Muscle layer of colon (tissue), 2 donors: ENCODE data around the gene CTIF.
A peak's percentile ranks its signal among the peaks of the same experiment; 100 is the strongest.

Source experiments
- H3K27ac ChIP-seq: one replicate; pipeline ENCODE4 v1.7.0; 2013; ENCODE audit warnings: low read depth, mild to moderate bottlenecking, low read length, moderate library complexity
- H3K27me3 ChIP-seq, 2 donors: one replicate each; pipeline ENCODE4 v1.7.0; 2013; ENCODE audit warnings: low read length in 2 of 2, mild to moderate bottlenecking in 2 of 2; ENCODE audit not compliant: insufficient read depth in 2 of 2, control insufficient read depth in 1 of 2
- H3K36me3 ChIP-seq: one replicate; pipeline ENCODE4 v1.7.0; 2013; ENCODE audit warnings: mild to moderate bottlenecking, low read length; ENCODE audit not compliant: insufficient read depth
- H3K4me1 ChIP-seq: one replicate; pipeline ENCODE4 v1.7.0; 2013; ENCODE audit warnings: mild to moderate bottlenecking, low read length; ENCODE audit not compliant: insufficient read depth
- H3K4me3 ChIP-seq, 2 donors: one replicate each; pipeline ENCODE4 v1.7.0; 2013; ENCODE audit warnings: low read length in 2 of 2, low read depth in 1 of 2, mild to moderate bottlenecking in 1 of 2, moderate library complexity in 1 of 2
- H3K9ac ChIP-seq: one replicate; pipeline ENCODE4 v1.7.0; 2013; ENCODE audit warnings: low read length
- H3K9me3 ChIP-seq: one replicate; pipeline ENCODE4 v1.7.0; 2013; ENCODE audit warnings: mild to moderate bottlenecking, low read length
- donor health status: abdominal sarcoma.
- donor health status: Adenocarcinoma of cecum.

Gene CTIF

GRCh38 chr18:48668466-48669179 is 129.8 kb downstream of the CTIF start:
- no peaks in the 10 kb centered on the region for H3K4me1 ChIP-seq
- H3K9ac ChIP-seq: no peak overlapping the region
- peaks cover 39% of the 10 kb centered on the region for H3K36me3 ChIP-seq
- no peaks in the 10 kb centered on the region for H3K9me3 ChIP-seq
- H3K4me3 ChIP-seq: no peak overlapping the region
- H3K27ac ChIP-seq: no peak overlapping the region
- no peaks in the 10 kb centered on the region for H3K27me3 ChIP-seq

DNA sequence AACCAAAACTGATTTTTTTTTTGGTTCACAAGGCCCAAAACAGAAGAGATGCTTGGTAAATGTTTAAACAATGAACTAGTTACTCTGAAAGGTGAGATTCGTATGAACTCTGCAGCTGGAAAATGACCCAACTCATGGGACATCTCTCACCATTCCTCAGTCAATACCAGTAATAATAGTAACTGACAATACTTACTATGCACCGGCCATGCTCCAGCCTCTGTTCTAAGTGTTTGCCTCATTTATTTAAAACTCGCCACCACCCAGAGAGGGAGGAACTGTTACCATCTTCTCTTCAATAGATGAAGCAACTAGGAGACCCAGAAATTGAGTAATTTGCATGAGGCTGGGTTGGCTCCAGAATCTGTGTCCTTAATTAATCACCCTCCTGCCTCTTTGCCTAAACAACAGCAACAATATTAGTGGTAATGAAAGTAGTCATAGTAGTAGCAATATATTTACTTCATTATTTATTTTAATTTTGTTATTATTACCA is 130.4 kb downstream of the CTIF start:
- Histone ChIP-seq H3K27me3 (no peaks in the 10 kb centered on the region), H3K9me3 (no peaks in the 10 kb centered on the region), H3K36me3 (peaks cover 39% of the 10 kb centered on the region), H3K27ac (no peak overlapping the region), H3K4me3 (no peak overlapping the region), H3K4me1 (no peaks in the 10 kb centered on the region), H3K9ac (no peak overlapping the region)

DNA sequence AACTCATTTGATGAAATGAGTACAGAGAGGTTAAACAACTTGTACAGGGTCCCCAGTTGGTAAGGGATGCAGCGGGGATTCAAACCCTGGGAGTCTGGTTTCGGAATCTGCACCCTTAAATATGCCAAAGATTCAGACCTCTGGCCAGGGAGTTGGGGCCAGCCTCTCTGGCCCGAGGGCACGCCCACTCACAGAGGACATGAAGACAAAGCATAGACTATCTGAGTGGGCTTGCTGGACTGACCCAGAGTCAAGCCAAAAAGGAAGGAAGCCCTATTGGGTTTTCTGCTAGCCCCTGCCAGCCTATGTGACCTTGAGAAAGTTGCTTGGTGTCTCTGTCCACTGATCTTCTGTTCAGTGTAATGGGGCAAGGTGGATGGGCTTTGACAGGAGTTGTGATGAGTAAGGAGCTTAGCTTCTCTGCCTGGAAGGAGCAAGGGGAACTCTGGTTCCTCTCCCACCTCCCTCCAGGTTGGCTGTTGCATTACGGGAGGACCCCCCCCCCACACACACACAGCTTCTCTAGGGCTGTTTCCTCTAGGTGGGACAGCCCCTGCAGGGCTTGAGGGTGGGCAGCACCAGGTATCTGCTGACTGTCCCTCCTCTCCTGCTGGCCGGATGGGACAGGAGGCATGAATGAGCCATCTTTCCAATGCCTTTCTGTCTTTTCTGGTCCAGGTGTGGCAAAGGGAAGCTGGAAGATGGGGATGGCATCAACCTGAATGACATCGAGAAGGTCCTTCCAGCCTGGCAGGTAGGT is 131.3 kb downstream of the CTIF start:
- Histone ChIP-seq H3K4me1 (peaks cover 1% of the 10 kb centered on the region), H3K4me3 (no peak overlapping the region), H3K9me3 (no peaks in the 10 kb centered on the region), H3K27me3 (no peaks in the 10 kb centered on the region), H3K9ac (no peak overlapping the region), H3K36me3 (peaks cover 38% of the 10 kb centered on the region), H3K27ac (no peak overlapping the region)

DNA sequence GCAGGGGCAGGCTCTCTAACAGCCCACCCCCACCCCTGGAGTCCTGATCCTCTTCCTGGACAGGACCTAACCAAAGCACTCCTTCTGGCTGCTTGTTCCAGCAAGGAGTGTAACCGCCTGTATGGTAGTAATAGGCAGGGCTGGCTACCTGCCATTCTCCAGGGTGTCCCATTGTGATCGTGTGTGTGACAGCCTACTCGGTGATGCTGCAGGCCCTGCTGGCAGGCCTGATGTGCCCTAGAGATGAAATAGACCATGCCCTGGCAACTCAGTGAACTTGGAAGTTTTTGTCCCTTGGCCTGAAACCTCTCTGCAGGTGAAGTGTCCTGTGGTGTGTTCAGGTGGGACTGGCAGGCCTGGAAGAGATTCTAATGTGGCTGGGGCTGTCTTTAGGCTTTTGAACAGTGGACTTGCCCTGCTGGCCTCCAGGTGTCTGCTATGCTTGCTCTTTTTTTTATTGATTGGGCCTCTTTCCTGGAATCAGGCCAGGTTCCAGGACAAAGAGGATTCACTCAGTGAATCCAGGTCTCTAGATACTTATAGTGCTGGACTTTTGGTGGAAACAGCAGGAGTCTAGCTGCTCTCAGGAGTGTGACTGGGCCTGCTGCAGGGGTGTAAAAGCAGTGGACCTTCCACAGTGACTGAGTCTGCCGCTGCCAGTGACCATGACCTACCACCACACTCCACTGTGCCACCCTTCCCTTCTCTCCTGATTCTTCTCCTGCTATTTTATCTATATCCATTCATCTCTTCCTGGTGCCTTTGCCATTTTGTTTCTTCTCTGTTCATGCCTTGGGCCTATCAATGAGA is 132.1 kb downstream of the CTIF start:
- Histone ChIP-seq H3K27ac (no peak overlapping the region), H3K4me3 (no peak overlapping the region), H3K9ac (no peak overlapping the region), H3K9me3 (no peaks in the 10 kb centered on the region), H3K36me3 (peaks cover 30% of the 10 kb centered on the region), H3K27me3 (no peaks in the 10 kb centered on the region), H3K4me1 (peaks cover 7% of the 10 kb centered on the region)

- H3K27me3 ChIP-seq: no peaks in the 10 kb centered on the region
- no peak overlapping the region for H3K27ac ChIP-seq
- peaks cover 13% of the 10 kb centered on the region for H3K4me1 ChIP-seq
- no peak overlapping the region for H3K4me3 ChIP-seq
- H3K9ac ChIP-seq: no peak overlapping the region
- no peaks in the 10 kb centered on the region for H3K9me3 ChIP-seq
- H3K36me3 ChIP-seq: peaks cover 24% of the 10 kb centered on the region
These were observed 132.7 kb downstream of the CTIF start for GRCh38 chr18:48671561-48671945.

- Histone ChIP-seq H3K9ac (no peak overlapping the region), H3K27me3 (no peaks in the 10 kb centered on the region), H3K4me1 (peaks cover 20% of the 10 kb centered on the region), H3K9me3 (no peaks in the 10 kb centered on the region), H3K27ac (no peak overlapping the region), H3K4me3 (no peak overlapping the region), H3K36me3 (peaks cover 21% of the 10 kb centered on the region)
These were observed 134.0 kb downstream of the CTIF start for GRCh38 chr18:48672671-48673340.

- H3K4me3 ChIP-seq: no peak overlapping the region
- peaks cover 20% of the 10 kb centered on the region for H3K4me1 ChIP-seq
- no peak overlapping the region for H3K27ac ChIP-seq
These were observed 134.6 kb downstream of the CTIF start for GRCh38 chr18:48673456-48673852.

GRCh38 chr18:48673853-48674721 is 135.3 kb downstream of the CTIF start:
- Histone ChIP-seq H3K4me1 (peaks cover 20% of the 10 kb centered on the region), H3K4me3 (no peak overlapping the region), H3K9me3 (no peaks in the 10 kb centered on the region), H3K9ac (no peak overlapping the region), H3K27me3 (no peaks in the 10 kb centered on the region), H3K36me3 (peaks cover 21% of the 10 kb centered on the region), H3K27ac (no peak overlapping the region)

More at GRCh38 chr18:48673456-48673852, 134.6 kb downstream of the CTIF start:
- Histone ChIP-seq H3K36me3 (peaks cover 21% of the 10 kb centered on the region), H3K27me3 (no peaks in the 10 kb centered on the region), H3K9ac (no peak overlapping the region), H3K9me3 (no peaks in the 10 kb centered on the region)

GRCh38 chr18:48674758-48675351 is 136.0 kb downstream of the CTIF start:
- no peaks in the 10 kb centered on the region for H3K9me3 ChIP-seq
- H3K9ac ChIP-seq: no peak overlapping the region
- H3K36me3 ChIP-seq: peaks cover 21% of the 10 kb centered on the region
- no peaks in the 10 kb centered on the region for H3K27me3 ChIP-seq
- H3K4me3 ChIP-seq: no peak overlapping the region
- peaks cover 20% of the 10 kb centered on the region for H3K4me1 ChIP-seq
- H3K27ac ChIP-seq: no peak overlapping the region

DNA sequence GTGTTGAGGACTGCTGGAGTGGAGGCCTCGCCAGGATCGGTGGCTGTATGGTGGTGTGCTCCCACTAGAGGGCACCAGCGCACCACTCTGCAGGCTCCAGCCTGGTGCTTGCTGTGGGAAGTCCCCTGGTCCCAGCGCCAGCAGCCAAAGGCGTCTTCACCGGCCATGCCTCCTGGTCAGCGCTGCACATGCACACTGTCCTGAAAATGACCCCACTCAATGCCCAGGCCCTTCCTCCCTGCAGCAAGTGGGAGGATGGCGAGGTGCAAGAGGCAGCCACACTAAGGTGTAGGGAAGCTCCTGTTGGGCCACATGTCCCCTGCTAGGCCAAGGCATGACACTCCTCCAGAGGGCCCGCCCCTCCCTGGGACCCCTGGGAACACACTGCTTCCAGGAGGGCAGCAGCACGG is 136.5 kb downstream of the CTIF start:
- Histone ChIP-seq H3K9me3 (no peaks in the 10 kb centered on the region), H3K4me3 (no peak overlapping the region), H3K4me1 (peaks cover 20% of the 10 kb centered on the region), H3K27me3 (no peaks in the 10 kb centered on the region), H3K27ac (peak overlapping the region; percentile 2), H3K36me3 (peaks cover 21% of the 10 kb centered on the region), H3K9ac (no peak overlapping the region)
